B cell (primary cell): Measurements from ENCODE around the gene ZNF775. TPM values are rescaled to one million over a fixed set of nuclear protein-coding genes. Genes with fewer than 3 reads are reported as not detected.

Experiments
- ATAC-seq: fragments of 200-7000 bp; cut with Tn5 transposase; one replicate; pipeline ENCODE4 v1.10.0; 2021; ENCODE audit warnings: low read depth, mild to moderate bottlenecking, moderate number of reproducible peaks, moderate library complexity
- CTCF ChIA-PET: fragments of 350-600 bp; sonication (Branson Sonifier 250); formaldehyde crosslinking; loops from one replicate; lab custom pipeline; 2021; ENCODE audit warnings: antibody characterized with exemption, inconsistent platforms; lab: Charles Lee
- POLR2A ChIA-PET: fragments of 350-600 bp; sonication (Branson Sonifier 250); formaldehyde crosslinking; loops from one replicate; lab custom pipeline; 2021; ENCODE audit warnings: antibody characterized with exemption; lab: Charles Lee
- DNase-seq: peaks from one replicate; pipeline ENCODE4 v3.0.0; 2013
- H2AFZ ChIP-seq: 2 replicates; pipeline ENCODE4 v1.6.1; 2012; ENCODE audit warnings: mild to moderate bottlenecking, low read depth, low read length; ENCODE audit not compliant: insufficient read depth, poor library complexity, severe bottlenecking
- H3K27ac ChIP-seq, 2 donors: 1 replicate in 1 of 2; 2 replicates in 1 of 2; pipeline ENCODE4 v1.5.1; 2012 to 2013; ENCODE audit warnings: low read length in 2 of 2, mild to moderate bottlenecking in 2 of 2, moderate library complexity in 1 of 2
- H3K27me3 ChIP-seq, 4 experiments: fragments of 200-600 bp in 1 of 4; sonication (generic) in 1 of 4; replicated peaks in 1 of 4; 1 replicate in 2 of 4; 2 replicates in 2 of 4; pipeline versions ENCODE4 v1.6.1 to v1.7.0; 2013 to 2016; ENCODE audit warnings: low read length in 3 of 4, mild to moderate bottlenecking in 2 of 4, mixed read lengths in 1 of 4, moderate library complexity in 1 of 4; ENCODE audit not compliant: insufficient read depth in 4 of 4, control insufficient read depth in 3 of 4; ENCODE audit errors: control extremely low read depth in 1 of 4
- H3K36me3 ChIP-seq, 2 experiments: replicated peaks in 1 of 2; 1 replicate in 1 of 2; 2 replicates in 1 of 2; pipeline versions ENCODE4 v1.6.1 to v1.7.1; 2013; ENCODE audit warnings: low read length in 1 of 2; ENCODE audit not compliant: insufficient read depth in 2 of 2, control insufficient read depth in 1 of 2; ENCODE audit errors: control extremely low read depth in 1 of 2, extremely low read depth in 1 of 2
- H3K4me1 ChIP-seq, 2 donors: fragments of 200-600 bp in 1 of 2; sonication (generic) in 1 of 2; 1 replicate in 1 of 2; 2 replicates in 1 of 2; pipeline versions ENCODE4 v1.5.1 to v1.6.1; 2013 to 2017; ENCODE audit warnings: low read length in 2 of 2; ENCODE audit not compliant: control insufficient read depth in 2 of 2, insufficient read depth in 2 of 2
- H3K4me2 ChIP-seq: replicated peaks from 2 replicates; pipeline ENCODE3; 2012; ENCODE audit warnings: mild to moderate bottlenecking, low read depth, low read length; ENCODE audit not compliant: poor library complexity, severe bottlenecking
- H3K4me3 ChIP-seq, 5 experiments: fragments of 200-600 bp in 1 of 5; sonication (generic) in 1 of 5; 1 replicate in 3 of 5; 2 replicates in 2 of 5; pipeline versions ENCODE4 v1.5.1 to v1.7.0; 2011 to 2016; ENCODE audit warnings: low read length in 4 of 5, mild to moderate bottlenecking in 4 of 5, low read depth in 2 of 5, control low read depth in 1 of 5, moderate library complexity in 1 of 5; ENCODE audit not compliant: insufficient read depth in 1 of 5; ENCODE audit errors: control extremely low read depth in 1 of 5, extremely low read depth in 1 of 5
- H3K79me2 ChIP-seq: fragments of 200-600 bp; sonication (generic); one replicate; pipeline ENCODE4 v1.6.0; 2016; ENCODE audit warnings: low read length; ENCODE audit not compliant: control insufficient read depth, insufficient read depth
- H3K9ac ChIP-seq: fragments of 200-600 bp; sonication (generic); 2 replicates; pipeline ENCODE4 v1.6.1; 2017; ENCODE audit warnings: mild to moderate bottlenecking, low read length, moderate library complexity
- H3K9me3 ChIP-seq, 3 donors: one replicate each; pipeline versions ENCODE4 v1.6.1 to v1.7.1; 2013; ENCODE audit warnings: low read length in 2 of 3; ENCODE audit not compliant: control insufficient read depth in 2 of 3, insufficient read depth in 1 of 3; ENCODE audit errors: control extremely low read depth in 1 of 3
- H4K20me1 ChIP-seq: 2 replicates; pipeline ENCODE4 v1.6.0; 2012; ENCODE audit warnings: mild to moderate bottlenecking, low read length; ENCODE audit not compliant: insufficient read depth, control insufficient read depth, poor library complexity, severe bottlenecking
- H3K27ac Mint-ChIP-seq: one replicate; pipeline ENCODE4 v1.8.0; 2021; ENCODE audit warnings: mixed read lengths
- H3K27me3 Mint-ChIP-seq: one replicate; pipeline ENCODE4 v1.8.0; 2021; ENCODE audit warnings: mixed read lengths
- H3K4me1 Mint-ChIP-seq: one replicate; pipeline ENCODE4 v1.8.0; 2021; ENCODE audit warnings: mixed read lengths
- H3K4me3 Mint-ChIP-seq: one replicate; pipeline ENCODE4 v1.8.0; 2021; ENCODE audit warnings: mixed read lengths
- H3K9me3 Mint-ChIP-seq: one replicate; pipeline ENCODE4 v1.8.0; 2022; ENCODE audit warnings: mixed read lengths; ENCODE audit not compliant: insufficient read depth
- CTCF ChIP-seq: fragments of 200-600 bp; IDR thresholded peaks from one replicate; pipeline ENCODE4 v1.8.0; 2022; ENCODE audit warnings: antibody characterized with exemption, mild to moderate bottlenecking
- EZH2 ChIP-seq: IDR thresholded peaks from 2 replicates; pipeline ENCODE4 v1.6.1; 2012; ENCODE audit warnings: borderline replicate concordance, low read depth, mild to moderate bottlenecking, moderate library complexity, low read length; ENCODE audit not compliant: insufficient read depth, poor library complexity, severe bottlenecking
- WGBS: methylation state at CpG from one replicate; pipeline ENCODE4 v1.1.5; 2013; ENCODE audit warnings: missing lambda C conversion rate; ENCODE audit not compliant: insufficient coverage; 5-methylcytosine and 5-hydroxymethylcytosine counted together
- intact Hi-C: fragments of 100-400 bp; cut with micrococcal nuclease; formaldehyde crosslinking; loops from one replicate; pipeline ENCODE4 v1.10.0; 2022
- polyA plus RNA-seq: library from polyadenylated mRNA; depleted of rRNA; stranded (reverse); fragments of >200 nt; gene quantifications from 2 replicates; pipeline ENCODE4 v1.2.3, GENCODE V29; 2012
- total RNA-seq, 2 donors: library from RNA; stranded (reverse); fragments of 120-200 nt in 1 of 2; gene quantifications; 1 replicate in 1 of 2; 2 replicates in 1 of 2; pipeline versions ENCODE4 v1.2.3 to v1.2.4, GENCODE V29; 2013 to 2022

The ZNF775 gene
- total and polyA plus RNA-seq, 2 donors (not counting 1 experiment from before 2014, with no cell fraction given) = 4.2 to 12.1 TPM

GRCh38 chr7:150379441-150380379 lies 580 bp downstream of the ZNF775 start:
- ATAC-seq (no peak), DNase-seq (peak; percentile 49)
- H3K4me2 ChIP-seq = peak overlapping the region; percentile 97
- ChIA-PET POLR2A (interaction anchor here (1.3 to 4.4 kb wide), 4 partner anchors 12 to 27 kb away, joined by 8 to 64 read pairs (median 9); partner anchors contain the start of gene REPIN1), CTCF (interaction anchor here (1.0 to 1.8 kb wide), 5 partner anchors 22 to 42 kb away, joined by 3 to 9 read pairs (median 4); a partner anchor contains a TSS)
- peak overlapping the region in 1 of 2 donors; percentile 85 for H3K27ac ChIP-seq
- intact Hi-C loops = loop anchor here (1.0 to 5.0 kb wide), 7 partner anchors 15 to 649 kb away; partner anchors contain the start of genes ABCB8, ACTR3C and LRRC61
- no peaks in the 10 kb centered on the region for H3K9me3 Mint-ChIP-seq
- peak overlapping the region; percentile 90 for H3K27ac Mint-ChIP-seq
- H2AFZ ChIP-seq = peak overlapping the region; percentile 86
- H3K27me3 Mint-ChIP-seq = no peaks in the 10 kb centered on the region
- no peaks in the 10 kb centered on the region for H3K27me3 ChIP-seq
- peaks cover 63% of the 10 kb centered on the region for H3K4me1 Mint-ChIP-seq
- no peak for TF ChIP-seq EZH2
- TF ChIP-seq CTCF = no peak
- H3K9ac ChIP-seq = peak overlapping the region; percentile 84
- H3K36me3 ChIP-seq = no peaks in the 10 kb centered on the region
- peaks cover 22 to 59% of the 10 kb centered on the region in 2 donors for H3K4me1 ChIP-seq
- WGBS = 3% methylated on average over 51 of the region's 52 CpGs
- peaks cover 28% of the 10 kb centered on the region for H3K79me2 ChIP-seq
- no peaks in the 10 kb centered on the region for H3K9me3 ChIP-seq
- H3K4me3 ChIP-seq = peak overlapping the region; percentile 45 to 91 (median 77)
- H4K20me1 ChIP-seq = peaks cover 6% of the 10 kb centered on the region
- peak overlapping the region; percentile 96 for H3K4me3 Mint-ChIP-seq
